Prostate gland (tissue), 2 donors: Measurements from ENCODE around the gene SEMA6A. TPM values are rescaled to one million over a fixed set of nuclear protein-coding genes. Genes with fewer than 3 reads are reported as not detected.

Source experiments
- DNase-seq: peaks from one replicate; pipeline ENCODE4 v3.0.0-alpha.2; 2019; ENCODE audit warnings: low spot score
- H3K27ac ChIP-seq, 2 donors: fragments of 200-600 bp; sonication (generic); 2 replicates each; pipeline ENCODE4 v1.5.1; 2017 to 2019
- H3K27me3 ChIP-seq: fragments of 200-600 bp; sonication (generic); replicated peaks from 2 replicates; pipeline ENCODE4 v1.5.1; 2019; ENCODE audit not compliant: insufficient read depth
- H3K36me3 ChIP-seq, 2 donors: fragments of 200-600 bp; sonication (generic); 1 replicate in 1 of 2; 2 replicates in 1 of 2; pipeline versions ENCODE4 v1.5.1 to v1.8.1; 2017 to 2019
- H3K4me1 ChIP-seq: fragments of 200-600 bp; sonication (generic); replicated peaks from 2 replicates; pipeline ENCODE4 v1.5.1; 2019
- H3K4me3 ChIP-seq, 2 donors: fragments of 200-600 bp; sonication (generic); 2 replicates each; pipeline ENCODE4 v1.5.1; 2017 to 2019
- H3K9me3 ChIP-seq: fragments of 200-600 bp; sonication (generic); 2 replicates; pipeline ENCODE4 v1.5.1; 2017
- CTCF ChIP-seq, 4 experiments: fragments of 200-600 bp in 2 of 4; fragments of 450-650 bp in 2 of 4; sonication (generic) in 2 of 4; IDR thresholded peaks; 1 replicate in 3 of 4; 2 replicates in 1 of 4; pipeline ENCODE4 v1.5.1; 2016 to 2019; ENCODE audit warnings: antibody characterized with exemption in 4 of 4, mild to moderate bottlenecking in 2 of 4, moderate library complexity in 2 of 4
- POLR2A ChIP-seq: fragments of 450-650 bp; IDR thresholded peaks from one replicate; pipeline ENCODE4 v1.6.1; 2016; ENCODE audit warnings: antibody characterized with exemption, mild to moderate bottlenecking
- POLR2AphosphoS5 ChIP-seq: sonication (generic); formaldehyde crosslinking; IDR thresholded peaks from one replicate; pipeline ENCODE4 v1.6.1; 2017; ENCODE audit warnings: antibody characterized with exemption
- WGBS: methylation state at CpG from one replicate; pipeline ENCODE4 v1.1.5; 2018; 5-methylcytosine and 5-hydroxymethylcytosine counted together
- intact Hi-C: fragments of 100-400 bp; cut with DNase I; formaldehyde crosslinking; loops from one replicate; pipeline ENCODE4 v1.14.2; 2022
- total RNA-seq, 2 donors: library from RNA; depleted of rRNA; stranded (reverse); fragments of >200 nt; gene quantifications; one replicate each; pipeline ENCODE4 v1.1.0, GENCODE V29; 2016

The SEMA6A gene
- total RNA-seq, 2 donors from 2014 or later = 12.8 to 57.1 TPM

GRCh38 chr5:116478491-116478890 lies 96.1 kb downstream of the SEMA6A start:
- DNase-seq = no peak
- Histone ChIP-seq H3K4me3 (no peak overlapping the region), H3K36me3 (no peaks in the 10 kb centered on the region), H3K27me3 (no peaks in the 10 kb centered on the region), H3K9me3 (no peaks in the 10 kb centered on the region), H3K4me1 (no peaks in the 10 kb centered on the region), H3K27ac (no peak overlapping the region)
- TF ChIP-seq POLR2A (no peak), CTCF (IDR thresholded peaks at IDR 0.05) (no peak), POLR2AphosphoS5 (no peak)
- 75% methylated on average over 2 of the region's 2 CpGs for WGBS
- intact Hi-C loops = no loop called here

GRCh38 chr5:116476897-116477537 lies 97.6 kb downstream of the SEMA6A start:
- Histone ChIP-seq H3K27me3 (no peaks in the 10 kb centered on the region), H3K4me3 (no peak overlapping the region), H3K9me3 (no peaks in the 10 kb centered on the region), H3K4me1 (no peaks in the 10 kb centered on the region), H3K27ac (no peak overlapping the region), H3K36me3 (no peaks in the 10 kb centered on the region)
- DNase-seq = no peak
- 84% methylated on average over 4 of the region's 4 CpGs for WGBS
- intact Hi-C loops = no loop called here
- TF ChIP-seq CTCF (IDR thresholded peaks at IDR 0.05) (no peak), POLR2AphosphoS5 (no peak), POLR2A (no peak)

GRCh38 chr5:116475338-116475737 lies 99.3 kb downstream of the SEMA6A start:
- no peaks in the 10 kb centered on the region for H3K9me3 ChIP-seq
- no peak for DNase-seq
- no peaks in the 10 kb centered on the region for H3K4me1 ChIP-seq
- TF ChIP-seq POLR2A (no peak), POLR2AphosphoS5 (no peak), CTCF (IDR thresholded peaks at IDR 0.05) (no peak)
- no peaks in the 10 kb centered on the region for H3K27me3 ChIP-seq
- intact Hi-C loops = no loop called here
- H3K27ac ChIP-seq = no peak overlapping the region
- no peak overlapping the region for H3K4me3 ChIP-seq
- WGBS = 92% methylated on average over 5 of the region's 5 CpGs
- no peaks in the 10 kb centered on the region for H3K36me3 ChIP-seq

GRCh38 chr5:116473706-116474105 lies 100.9 kb downstream of the SEMA6A start:
- Histone ChIP-seq H3K9me3 (no peaks in the 10 kb centered on the region), H3K4me1 (no peaks in the 10 kb centered on the region), H3K27me3 (no peaks in the 10 kb centered on the region), H3K36me3 (no peaks in the 10 kb centered on the region), H3K4me3 (no peak overlapping the region), H3K27ac (no peak overlapping the region)
- 84% methylated on average over 5 of the region's 5 CpGs for WGBS
- no peak for DNase-seq
- TF ChIP-seq CTCF (IDR thresholded peaks at IDR 0.05) (no peak), POLR2A (no peak), POLR2AphosphoS5 (no peak)
- intact Hi-C loops = no loop called here

- no peaks in the 10 kb centered on the region for H3K4me1 ChIP-seq
- no peak overlapping the region for H3K27ac ChIP-seq
- no peaks in the 10 kb centered on the region for H3K27me3 ChIP-seq
- no peaks in the 10 kb centered on the region for H3K9me3 ChIP-seq
- 69% methylated on average over 3 of the region's 3 CpGs for WGBS
- no peaks in the 10 kb centered on the region for H3K36me3 ChIP-seq
- H3K4me3 ChIP-seq = no peak overlapping the region
- TF ChIP-seq POLR2AphosphoS5 (no peak), POLR2A (no peak), CTCF (IDR thresholded peaks at IDR 0.05) (no peak)
- intact Hi-C loops = no loop called here
- no peak for DNase-seq
Measured at GRCh38 chr5:116472274-116472673, 102.3 kb downstream of the SEMA6A start.
